ENCODE results near the gene UPP1. TPM values are rescaled to one million over a fixed set of nuclear protein-coding genes. Genes with fewer than 3 reads are reported as not detected.
A peak's percentile ranks its signal among the peaks of the same experiment; 100 is the strongest.
"Not testable (repeated sequence)": the region's sequence is repeated elsewhere in the genome, so short reads cannot be mapped to it uniquely, and the experiment has no call there.

The UPP1 gene
- total RNA-seq, 1 experiment from 2014 or later, result 75.4 TPM

GRCh38 chr7:48077423-48077822 lies 11.6 kb upstream of the UPP1 start:
- DNase-seq, result no peak
- Mint-ChIP-seq H3K27ac (ENCODE audit: unreplicated experiment) (no peak overlapping the region), H3K27me3 (ENCODE audit: unreplicated experiment) (no peaks in the 10 kb centered on the region), H3K4me3 (ENCODE audit: low read depth, unreplicated experiment) (no peak overlapping the region), H3K36me3 (ENCODE audit: insufficient read depth, unreplicated experiment) (no peaks in the 10 kb centered on the region), H3K9me3 (ENCODE audit: low read depth, unreplicated experiment) (peaks cover 3% of the 10 kb centered on the region), H3K4me1 (ENCODE audit: low read depth, unreplicated experiment) (peaks cover 25% of the 10 kb centered on the region)
- TF ChIP-seq CTCF (IDR thresholded peaks at IDR 0.05; ENCODE audit: unreplicated experiment), result no peak
- intact Hi-C loops (cut with micrococcal nuclease; ENCODE audit: unreplicated experiment), result no loop called here
- CTCF ChIA-PET, result no interaction called here
- BruUV-seq (replicated peaks), result no TSS peak

- peaks cover 3% of the 10 kb centered on the region for H3K9me3 Mint-ChIP-seq (ENCODE audit: low read depth, unreplicated experiment)
- H3K4me1 Mint-ChIP-seq (ENCODE audit: low read depth, unreplicated experiment), result peaks cover 35% of the 10 kb centered on the region
- intact Hi-C loops (cut with micrococcal nuclease; ENCODE audit: unreplicated experiment), result no loop called here
- CTCF ChIA-PET, result interaction anchor here (0.7 kb wide), 1 partner anchor 1909 kb away, joined by 4 read pairs; no protein-coding TSS in a partner anchor
- BruUV-seq (replicated peaks), result no TSS peak
- TF ChIP-seq CTCF (IDR thresholded peaks at IDR 0.05; ENCODE audit: unreplicated experiment), result no peak
- no peak overlapping the region for H3K4me3 Mint-ChIP-seq (ENCODE audit: low read depth, unreplicated experiment)
- no peaks in the 10 kb centered on the region for H3K27me3 Mint-ChIP-seq (ENCODE audit: unreplicated experiment)
- H3K36me3 Mint-ChIP-seq (ENCODE audit: insufficient read depth, unreplicated experiment), result no peaks in the 10 kb centered on the region
- peak overlapping the region; percentile 48 for H3K27ac Mint-ChIP-seq (ENCODE audit: unreplicated experiment)
- no peak for DNase-seq
Measured at GRCh38 chr7:48078470-48078869, 10.6 kb upstream of the UPP1 start.

- H3K9me3 Mint-ChIP-seq (ENCODE audit: low read depth, unreplicated experiment); H3K27me3 Mint-ChIP-seq (ENCODE audit: unreplicated experiment); BruUV-seq (replicated peaks); intact Hi-C loops (cut with micrococcal nuclease; ENCODE audit: unreplicated experiment); DNase-seq: not testable (repeated sequence)
- H3K4me3 Mint-ChIP-seq (ENCODE audit: low read depth, unreplicated experiment), result peak overlapping the region; percentile 5
- CTCF ChIA-PET, result interaction anchor here (0.6 to 4.6 kb wide), 2 partner anchors 90 to 725 kb away, joined by 3 to 13 read pairs; no protein-coding TSS in a partner anchor
- peaks cover 59% of the 10 kb centered on the region for H3K4me1 Mint-ChIP-seq (ENCODE audit: low read depth, unreplicated experiment)
- peak overlapping the region; percentile 74 for H3K27ac Mint-ChIP-seq (ENCODE audit: unreplicated experiment)
- peaks cover 10% of the 10 kb centered on the region for H3K36me3 Mint-ChIP-seq (ENCODE audit: insufficient read depth, unreplicated experiment)
Measured at GRCh38 chr7:48082378-48082777, 6.7 kb upstream of the UPP1 start.

- H3K36me3 Mint-ChIP-seq (ENCODE audit: insufficient read depth, unreplicated experiment), result peaks cover 15% of the 10 kb centered on the region
- BruUV-seq (replicated peaks), result no TSS peak
- TF ChIP-seq CTCF (IDR thresholded peaks at IDR 0.05; ENCODE audit: unreplicated experiment), result no peak
- peak overlapping the region; percentile 5 for H3K4me3 Mint-ChIP-seq (ENCODE audit: low read depth, unreplicated experiment)
- H3K27me3 Mint-ChIP-seq (ENCODE audit: unreplicated experiment), result no peaks in the 10 kb centered on the region
- peak overlapping the region; percentile 74 for H3K27ac Mint-ChIP-seq (ENCODE audit: unreplicated experiment)
- H3K4me1 Mint-ChIP-seq (ENCODE audit: low read depth, unreplicated experiment), result peaks cover 67% of the 10 kb centered on the region
- intact Hi-C loops (cut with micrococcal nuclease; ENCODE audit: unreplicated experiment), result no loop called here
- H3K9me3 Mint-ChIP-seq (ENCODE audit: low read depth, unreplicated experiment), result peaks cover 3% of the 10 kb centered on the region
- no peak for DNase-seq
- CTCF ChIA-PET, result interaction anchor here (1.9 to 4.6 kb wide), 2 partner anchors 91 to 115 kb away, joined by 4 to 13 read pairs; no protein-coding TSS in a partner anchor
Measured at GRCh38 chr7:48083114-48083830, 5.8 kb upstream of the UPP1 start.

Data from Calu3 (cell line).